Stimulated activated CD4-positive, alpha-beta T cell treated with anti-CD3 and anti-CD28 coated beads, TNF-alpha, amount 100 ng/mL, for 24 hours (primary cell): ENCODE measurements around the gene BPIFA2.
"Not testable (repeated sequence)": the region's sequence is repeated elsewhere in the genome, so short reads cannot be mapped to it uniquely, and the experiment has no call there.

Experiments
- DNase-seq, 3 experiments: peaks; one replicate each; pipeline ENCODE4 v3.0.0-alpha.2; 2020; ENCODE audit warnings: low read depth in 3 of 3

BPIFA2 gene

DNA sequence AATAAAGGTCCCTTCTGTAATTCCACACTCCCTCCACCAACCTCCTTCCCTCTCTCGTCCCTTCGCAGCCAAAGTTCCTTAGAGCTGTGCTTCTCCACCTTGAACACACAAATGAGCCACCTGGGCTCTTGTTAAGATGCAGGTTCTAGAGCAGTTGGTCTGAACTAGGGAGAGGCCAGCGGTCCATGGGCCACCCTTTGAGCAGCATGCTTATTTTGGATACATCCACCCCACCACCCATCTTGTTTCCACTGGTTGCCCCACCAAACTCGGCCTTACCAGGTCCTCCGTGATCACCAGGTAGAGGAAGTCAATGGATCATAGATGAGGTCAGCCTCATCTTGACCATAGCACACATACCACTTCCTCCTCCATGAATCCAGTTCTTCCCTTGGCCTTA lies 7.3 kb upstream of the BPIFA2 start:
- no peak for DNase-seq

GRCh38 chr20:33162313-33162712 lies 5.6 kb upstream of the BPIFA2 start:
- no peak for DNase-seq

DNA sequence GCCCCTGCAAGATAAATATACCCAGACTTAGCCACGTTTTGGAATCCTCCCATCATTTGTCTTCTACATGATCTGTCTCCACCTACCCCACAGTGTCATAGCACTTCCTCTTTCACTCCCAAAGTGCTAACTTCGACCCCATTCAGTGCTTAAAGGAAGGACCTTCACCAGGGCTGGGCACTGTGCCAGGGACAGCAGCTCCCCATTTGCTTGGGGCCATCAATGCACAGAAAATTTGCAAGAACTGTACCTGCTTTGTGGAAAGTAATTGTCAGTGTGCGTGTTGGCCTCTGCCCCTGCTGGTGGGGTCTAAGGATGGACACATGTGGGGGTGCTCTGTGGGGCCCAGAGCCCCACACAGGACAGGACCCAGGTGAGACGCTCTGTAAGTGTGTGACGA lies 5.2 kb upstream of the BPIFA2 start:
- DNase-seq: no peak

GRCh38 chr20:33163856-33164762 lies 3.9 kb upstream of the BPIFA2 start:
- no peak for DNase-seq

- no peak for DNase-seq
Observed at GRCh38 chr20:33164763-33165095, 3.2 kb upstream of the BPIFA2 start.

DNA sequence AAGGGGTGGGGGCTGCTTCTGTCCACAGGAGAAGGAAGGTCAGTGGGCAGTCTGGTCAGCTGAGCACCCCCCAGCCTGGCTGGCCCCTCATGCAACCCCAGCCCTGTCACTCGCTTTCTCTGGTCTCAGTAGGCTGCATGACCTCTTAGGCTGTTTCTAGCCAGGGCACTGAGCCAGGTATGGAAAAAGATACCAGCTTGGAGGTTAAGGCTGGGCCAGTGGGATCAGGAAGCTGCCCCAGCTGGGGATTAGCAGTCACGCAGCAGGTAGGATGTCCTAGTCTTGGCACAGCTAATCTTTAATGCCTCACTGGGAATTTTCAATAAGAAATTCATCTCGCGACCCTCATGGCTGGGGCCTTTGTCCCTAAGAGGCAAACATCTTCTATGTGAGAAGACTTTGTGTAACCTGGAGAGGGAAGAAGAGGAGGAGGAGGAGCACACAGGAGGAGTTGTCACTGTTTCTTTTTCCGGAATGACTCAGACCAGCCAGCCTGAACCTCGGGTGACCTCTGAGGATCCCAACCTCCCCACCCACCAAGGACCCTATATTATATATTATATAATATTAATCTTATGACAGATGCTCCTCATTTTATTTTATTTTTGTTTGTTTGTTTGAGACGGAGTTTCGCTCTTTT lies 2.4 kb upstream of the BPIFA2 start:
- no peak for DNase-seq

DNA sequence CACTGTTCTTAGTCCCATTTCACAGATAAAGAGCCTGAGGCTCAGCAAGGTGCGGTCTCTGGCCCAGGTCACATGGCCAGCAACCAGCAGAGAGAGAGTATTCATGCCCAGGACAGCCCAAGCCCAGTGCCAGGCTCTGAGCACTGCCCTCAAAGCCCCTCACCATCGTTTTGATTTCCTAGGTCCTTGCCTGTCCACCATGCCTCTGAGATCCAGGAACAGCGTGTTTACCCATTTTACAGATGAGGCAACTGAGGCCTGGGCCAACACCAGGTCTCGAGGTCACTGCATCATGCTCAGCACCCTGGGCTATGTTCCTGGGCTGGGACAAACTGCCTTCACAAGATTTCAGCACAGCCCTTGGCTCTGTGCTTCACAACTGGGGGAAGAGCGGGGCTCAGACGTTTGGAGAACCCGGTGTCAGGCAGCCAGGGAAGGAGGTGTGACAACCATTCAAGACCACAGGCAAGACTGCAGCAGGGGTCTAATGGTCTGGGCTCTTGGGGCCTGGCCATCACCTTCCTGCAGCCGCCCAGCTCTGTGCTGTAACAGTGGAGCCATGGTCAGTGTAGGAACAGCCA lies 1.3 kb upstream of the BPIFA2 start:
- DNase-seq: no peak

- DNase-seq: peak in 1 of 3 experiments; percentile 31
Observed at GRCh38 chr20:33169176-33169794, 1.3 kb downstream of the BPIFA2 start.

DNA sequence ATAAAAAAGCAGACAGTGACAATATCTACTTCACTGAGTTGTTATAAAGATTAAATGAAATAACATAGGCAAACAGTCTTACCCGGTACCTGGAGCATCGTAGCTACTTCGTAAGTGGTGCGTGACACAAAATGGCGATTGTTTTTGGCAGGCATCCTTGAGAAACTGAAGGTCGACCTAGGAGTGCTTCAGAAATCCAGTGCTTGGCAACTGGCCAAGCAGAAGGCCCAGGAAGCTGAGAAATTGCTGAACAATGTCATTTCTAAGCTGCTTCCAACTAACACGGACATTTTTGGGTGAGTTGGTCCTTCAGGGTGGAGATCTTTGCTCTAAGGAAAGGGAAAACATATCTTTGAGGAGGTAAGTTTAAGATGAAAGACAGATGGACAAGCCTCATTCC lies 4.8 kb downstream of the BPIFA2 start:
- no peak for DNase-seq

DNA sequence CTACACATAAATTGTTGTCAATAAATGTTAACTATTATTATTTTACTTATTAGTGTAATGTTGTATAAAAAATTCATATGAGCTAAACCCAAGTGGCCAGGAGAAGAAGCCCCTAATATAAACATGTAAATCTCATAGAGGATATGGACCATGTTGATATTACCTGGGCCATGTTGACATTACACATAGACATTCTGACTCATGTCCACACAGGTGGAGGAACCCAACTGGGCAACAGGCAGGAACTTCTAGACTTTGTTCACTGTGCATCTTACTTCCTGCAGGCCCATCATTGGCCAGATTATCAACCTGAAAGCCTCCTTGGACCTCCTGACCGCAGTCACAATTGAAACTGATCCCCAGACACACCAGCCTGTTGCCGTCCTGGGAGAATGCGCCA lies 7.2 kb downstream of the BPIFA2 start:
- no peak for DNase-seq

DNA sequence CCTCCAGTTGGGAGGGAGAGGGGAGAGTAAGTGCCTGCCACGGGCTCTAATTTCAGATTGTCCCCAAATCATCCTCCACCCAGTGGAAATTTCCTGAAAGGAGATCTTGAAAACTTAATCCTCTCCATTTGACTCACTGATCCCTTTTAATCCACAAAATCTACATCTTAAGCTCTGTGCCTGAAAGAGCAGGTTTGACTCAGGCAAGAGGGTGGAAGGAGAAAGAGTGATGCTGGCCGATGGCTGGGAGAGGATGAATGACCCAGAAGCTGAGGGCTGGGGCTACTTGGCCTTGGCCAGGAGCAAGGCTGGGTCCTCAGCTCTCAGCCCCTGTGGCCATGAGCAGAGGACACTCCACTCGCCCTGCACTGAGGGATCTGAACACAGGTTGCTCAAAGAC lies 8.1 kb downstream of the BPIFA2 start:
- DNase-seq: no peak

GRCh38 chr20:33177866-33178265 lies 9.9 kb downstream of the BPIFA2 start:
- no peak for DNase-seq

DNA sequence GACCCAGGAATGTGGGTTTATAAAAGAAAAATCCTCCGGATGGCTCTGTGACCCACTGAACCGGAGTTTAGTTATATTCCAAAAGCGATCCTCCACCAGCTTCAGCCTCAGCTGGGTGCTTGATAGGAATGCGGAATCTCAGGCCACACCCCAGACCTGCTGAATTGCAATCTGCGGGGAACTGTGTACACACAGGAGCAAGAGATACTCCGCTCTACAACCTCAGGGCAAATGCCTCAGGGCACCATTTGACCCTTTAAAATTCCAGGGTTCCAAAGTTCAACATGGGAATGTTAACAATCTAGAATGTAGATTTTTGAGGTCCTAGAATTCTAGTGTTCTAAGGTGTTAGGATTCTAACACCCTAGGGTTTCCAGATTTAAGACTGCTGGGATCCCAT lies 10.8 kb downstream of the BPIFA2 start:
- DNase-seq: no peak

- DNase-seq: no peak
Observed at GRCh38 chr20:33180169-33180568, 12.2 kb downstream of the BPIFA2 start.

DNA sequence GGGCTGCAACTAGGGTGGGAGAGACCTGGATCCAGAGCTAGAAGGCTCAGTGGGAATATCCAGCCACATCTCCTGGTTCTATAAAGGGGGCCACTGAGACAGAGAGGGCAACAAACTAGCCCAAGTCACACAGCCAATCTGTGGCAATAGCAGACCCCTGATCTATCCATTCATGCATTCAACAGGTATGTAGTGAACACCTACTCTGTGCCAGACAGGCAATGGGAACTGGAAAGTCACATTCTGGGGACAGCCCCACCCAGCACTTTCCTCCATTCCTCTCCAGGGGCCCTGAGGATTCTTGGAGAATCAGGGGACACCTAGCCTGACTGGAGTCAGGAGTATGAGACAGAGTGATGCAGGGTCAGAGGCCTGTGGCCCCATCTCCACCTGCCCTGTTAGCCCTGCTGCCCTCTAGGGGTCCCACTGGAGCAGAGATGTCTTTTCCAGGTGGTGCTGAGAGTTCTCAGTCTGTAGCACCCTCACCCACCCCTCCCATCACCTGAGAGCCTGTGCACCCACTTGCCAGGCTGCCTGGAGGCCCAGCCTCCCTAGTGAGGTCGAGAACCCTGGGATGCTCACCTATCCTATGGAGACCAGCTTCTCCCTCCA lies 13.6 kb downstream of the BPIFA2 start:
- no peak for DNase-seq

GRCh38 chr20:33183312-33183711 lies 15.4 kb downstream of the BPIFA2 start:
- no peak for DNase-seq

DNA sequence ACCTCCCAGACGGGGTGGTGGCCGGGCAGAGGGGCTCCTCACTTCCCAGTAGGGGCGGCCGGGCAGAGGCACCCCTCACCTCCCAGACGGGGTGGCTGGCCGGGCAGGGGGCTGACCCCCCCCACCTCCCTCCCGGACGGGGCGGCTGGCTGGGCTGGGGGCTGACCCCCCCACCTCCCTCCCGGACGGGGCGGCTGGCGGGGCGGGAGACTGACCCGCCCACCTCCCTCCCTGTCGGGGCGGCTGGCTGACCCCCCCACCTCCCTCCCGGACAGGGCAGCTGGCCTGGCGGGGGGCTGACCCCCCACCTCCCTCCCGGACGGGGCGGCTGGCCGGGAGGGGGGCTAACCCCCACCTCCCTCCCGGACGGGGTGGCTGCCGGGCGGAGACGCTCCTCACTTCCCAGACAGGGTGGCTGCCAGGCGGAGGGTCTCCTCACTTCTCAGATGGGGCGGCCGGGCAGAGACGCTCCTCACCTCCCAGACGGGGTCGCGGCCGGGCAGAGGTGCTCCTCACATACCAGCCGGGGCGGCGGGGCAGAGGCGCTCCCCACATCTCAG lies 17.2 kb downstream of the BPIFA2 start:
- DNase-seq: not testable (repeated sequence)

DNA sequence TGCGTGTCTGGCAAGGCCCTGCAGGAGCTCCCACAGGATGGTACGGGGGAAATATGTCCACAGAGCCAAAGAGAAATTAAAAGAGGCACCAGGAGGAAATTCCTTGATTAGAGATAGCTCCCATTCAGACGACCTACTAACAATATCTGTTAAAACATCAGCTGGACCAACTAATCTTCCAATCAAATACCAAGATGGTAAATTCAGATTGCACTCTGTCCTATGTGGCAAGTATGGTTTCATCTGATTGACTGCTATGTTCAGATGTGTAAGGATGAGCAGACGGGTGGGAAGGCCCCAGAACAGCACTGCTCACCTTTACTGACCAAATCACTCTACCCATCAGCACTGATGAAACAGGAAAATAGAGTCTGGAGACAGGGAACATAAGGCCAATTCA lies 19.5 kb downstream of the BPIFA2 start:
- DNase-seq: no peak

GRCh38 chr20:33188421-33188820 lies 20.5 kb downstream of the BPIFA2 start:
- no peak for DNase-seq

DNA sequence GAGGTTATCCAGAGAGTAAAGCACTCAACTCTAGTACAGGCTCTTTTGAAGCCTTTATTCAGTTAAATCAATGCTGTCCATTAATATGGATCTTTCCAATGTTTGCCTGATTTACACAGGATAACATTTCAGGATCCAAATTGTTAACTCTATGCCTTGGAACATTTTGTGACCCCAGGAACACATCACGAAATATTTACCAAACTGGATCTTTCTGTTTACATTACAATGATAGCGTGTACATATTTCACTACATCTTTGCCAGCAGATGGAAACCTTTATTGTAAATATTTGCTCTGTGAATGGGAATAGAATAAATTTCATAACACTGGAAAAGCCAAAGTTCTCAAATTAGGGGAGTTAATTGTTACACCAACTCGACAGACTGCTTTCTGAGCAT lies 23.5 kb downstream of the BPIFA2 start:
- DNase-seq: no peak

DNA sequence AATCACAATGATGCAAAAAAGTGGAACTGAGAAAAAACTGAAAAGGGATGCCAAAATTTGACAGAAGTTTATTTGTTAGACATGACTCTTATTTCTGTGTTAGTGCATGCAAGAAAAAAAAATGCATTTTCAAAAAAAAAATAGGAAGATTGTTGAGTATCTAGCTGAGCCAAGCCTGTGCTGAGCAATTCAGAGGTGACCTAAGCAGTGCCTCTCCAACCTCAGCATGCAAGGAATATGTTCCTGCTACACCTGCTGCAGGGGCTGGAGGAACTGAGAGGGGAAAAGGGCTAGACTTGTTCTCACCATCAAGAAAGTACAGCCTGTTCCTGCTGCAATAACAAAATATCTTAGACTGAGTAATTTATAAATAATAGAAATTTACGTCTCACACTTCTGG lies 24.0 kb downstream of the BPIFA2 start:
- no peak for DNase-seq
